Measurements from ENCODE around the gene SAFB2.

GRCh38 chr19:5585461-5586299 lies 36.9 kb downstream of the SAFB2 start:
- no peak for TF ChIP-seq TAF1 (IDR thresholded peaks at IDR 0.05; ENCODE audit: borderline replicate concordance, insufficient read depth, low read length)
- TF ChIP-seq POLR2AphosphoS5 (IDR thresholded peaks at IDR 0.05; ENCODE audit: low read depth, low read length) = no peak
- no peak for TF ChIP-seq SIN3A (IDR thresholded peaks at IDR 0.05; ENCODE audit: borderline replicate concordance, insufficient read depth, low read length)

All from PFSK-1 (cell line).